ENCODE measurements around the gene PLCH1. TPM values are rescaled to one million over a fixed set of nuclear protein-coding genes. Genes with fewer than 3 reads are reported as not detected.

The PLCH1 gene
- total RNA-seq, 1 experiment from 2014 or later, result 8.9 TPM

- H3K36me3 Mint-ChIP-seq, result no peaks in the 10 kb centered on the region
- CTCF ChIA-PET, result no interaction called here
- H3K27me3 Mint-ChIP-seq (ENCODE audit: low read depth), result no peaks in the 10 kb centered on the region
- no peak overlapping the region for H3K27ac Mint-ChIP-seq
- TF ChIP-seq FOXK1 (CRISPR knock-in tag; IDR thresholded peaks at IDR 0.05) (no peak), ZNF396 (CRISPR knock-in tag; IDR thresholded peaks at IDR 0.05; ENCODE audit: borderline replicate concordance) (no peak), HMGA2 (CRISPR knock-in tag; IDR thresholded peaks at IDR 0.05) (no peak), TEAD4 (CRISPR knock-in tag; IDR thresholded peaks at IDR 0.05) (no peak), ZNF425 (CRISPR knock-in tag; conservative IDR thresholded peaks at IDR 0.05) (no peak), ATF2 (CRISPR knock-in tag; IDR thresholded peaks at IDR 0.05; ENCODE audit: borderline replicate concordance, low read depth) (no peak), ZNF317 (CRISPR knock-in tag; IDR thresholded peaks at IDR 0.05; ENCODE audit: borderline replicate concordance, low read depth) (no peak), ZBTB21 (CRISPR knock-in tag; IDR thresholded peaks at IDR 0.05; ENCODE audit: borderline replicate concordance) (no peak), ZBTB43 (CRISPR knock-in tag; IDR thresholded peaks at IDR 0.05) (no peak), ETV6 (CRISPR knock-in tag; IDR thresholded peaks at IDR 0.05) (no peak), E2F1 (CRISPR knock-in tag; IDR thresholded peaks at IDR 0.05) (no peak), STAT6 (CRISPR knock-in tag; conservative IDR thresholded peaks at IDR 0.05; ENCODE audit: low read depth) (no peak), GRHL2 (CRISPR knock-in tag; IDR thresholded peaks at IDR 0.05; ENCODE audit: insufficient replicate concordance, severe bottlenecking) (no peak), MLX (CRISPR knock-in tag; IDR thresholded peaks at IDR 0.05) (no peak)
- H3K4me1 Mint-ChIP-seq, result peaks cover 16% of the 10 kb centered on the region
- H3K9me3 Mint-ChIP-seq, result 0 out of 2 replicates have a peak, but pooled peaks cover 3% of the 10 kb centered on the region
- H3K4me3 Mint-ChIP-seq, result no peak overlapping the region
- ATAC-seq (no peak), DNase-seq (ENCODE audit: low spot score) (no peak)
- POLR2A ChIA-PET, result no interaction called here
These were observed 414.5 kb downstream of the PLCH1 start for GRCh38 chr3:155330370-155330769.

- H3K9me3 Mint-ChIP-seq, result 0 out of 2 replicates have a peak, but pooled peaks cover 3% of the 10 kb centered on the region
- no peak overlapping the region for H3K4me3 Mint-ChIP-seq
- H3K27ac Mint-ChIP-seq, result no peak overlapping the region
- POLR2A ChIA-PET, result no interaction called here
- no peak for ATAC-seq
- H3K36me3 Mint-ChIP-seq, result no peaks in the 10 kb centered on the region
- peaks cover 22% of the 10 kb centered on the region for H3K4me1 Mint-ChIP-seq
- H3K27me3 Mint-ChIP-seq (ENCODE audit: low read depth), result no peaks in the 10 kb centered on the region
- no peak for DNase-seq (ENCODE audit: low spot score)
- CTCF ChIA-PET, result interaction anchor here (1.0 kb wide), 1 partner anchor 373 kb away, joined by 3 read pairs; no protein-coding TSS in a partner anchor
- no peak for TF ChIP-seq NR3C1 (CRISPR knock-in tag; conservative IDR thresholded peaks at IDR 0.05; ENCODE audit: low read depth)
These were observed 415.3 kb downstream of the PLCH1 start for GRCh38 chr3:155329513-155330048.
